CD8-positive, alpha-beta memory T cell (primary cell): Measurements from ENCODE around the gene COL19A1. TPM values are rescaled to one million over a fixed set of nuclear protein-coding genes. Genes with fewer than 3 reads are reported as not detected.

Experiments
- CTCF ChIA-PET: fragments of 350-600 bp; sonication (Branson Sonifier 250); formaldehyde crosslinking; loops from one replicate; lab custom pipeline; 2021; ENCODE audit warnings: antibody characterized with exemption; lab: Charles Lee
- POLR2A ChIA-PET: fragments of 350-600 bp; sonication (Branson Sonifier 250); formaldehyde crosslinking; loops from one replicate; lab custom pipeline; 2021; ENCODE audit warnings: antibody characterized with exemption; lab: Charles Lee
- DNase-seq, 5 donors: peaks; one replicate each; pipeline versions ENCODE4 v3.0.0 to v3.0.0-alpha.2; 2020 to 2022; ENCODE audit warnings: mixed read lengths in 1 of 5
- H3K27ac ChIP-seq: one replicate; pipeline ENCODE4 v1.7.0; 2013; ENCODE audit warnings: low read depth, mild to moderate bottlenecking, low read length, moderate library complexity
- H3K27me3 ChIP-seq: 2 replicates; pipeline ENCODE4 v1.7.0; 2013; ENCODE audit warnings: low read length, mild to moderate bottlenecking; ENCODE audit not compliant: insufficient read depth, poor library complexity, severe bottlenecking
- H3K36me3 ChIP-seq: 2 replicates; pipeline ENCODE4 v1.7.0; 2013; ENCODE audit warnings: mild to moderate bottlenecking, low read length, moderate library complexity; ENCODE audit not compliant: insufficient read depth
- H3K4me1 ChIP-seq: 2 replicates; pipeline ENCODE4 v1.7.0; 2013; ENCODE audit warnings: mild to moderate bottlenecking, low read length, moderate library complexity; ENCODE audit not compliant: insufficient read depth
- H3K4me3 ChIP-seq: 2 replicates; pipeline ENCODE4 v1.7.0; 2013; ENCODE audit warnings: mild to moderate bottlenecking, low read length
- H3K9me3 ChIP-seq: 2 replicates; pipeline ENCODE4 v1.7.0; 2013; ENCODE audit warnings: mild to moderate bottlenecking, low read length
- H3K27ac Mint-ChIP-seq, 8 donors: one replicate each; pipeline ENCODE4 v1.8.0; 2020 to 2021; ENCODE audit warnings: mixed read lengths in 8 of 8, mild to moderate bottlenecking in 6 of 8, inconsistent platforms in 3 of 8, moderate library complexity in 3 of 8
- H3K27me3 Mint-ChIP-seq, 2 donors: one replicate each; pipeline ENCODE4 v1.8.0; 2020 to 2021; ENCODE audit warnings: mixed read lengths in 2 of 2, mild to moderate bottlenecking in 1 of 2, moderate library complexity in 1 of 2
- H3K36me3 Mint-ChIP-seq, 3 donors: one replicate each; pipeline ENCODE4 v1.8.0; 2020 to 2021; ENCODE audit warnings: mixed read lengths in 3 of 3, inconsistent platforms in 1 of 3, mild to moderate bottlenecking in 1 of 3
- H3K4me1 Mint-ChIP-seq, 3 donors: one replicate each; pipeline ENCODE4 v1.8.0; 2020 to 2021; ENCODE audit warnings: mixed read lengths in 3 of 3, inconsistent platforms in 1 of 3, mild to moderate bottlenecking in 1 of 3
- H3K4me3 Mint-ChIP-seq, 7 donors: one replicate each; pipeline ENCODE4 v1.8.0; 2020 to 2021; ENCODE audit warnings: mixed read lengths in 7 of 7, mild to moderate bottlenecking in 6 of 7, moderate library complexity in 4 of 7, inconsistent platforms in 2 of 7
- H3K9me3 Mint-ChIP-seq, 5 donors: one replicate each; pipeline ENCODE4 v1.8.0; 2020 to 2022; ENCODE audit warnings: mixed read lengths in 5 of 5, mild to moderate bottlenecking in 3 of 5, moderate library complexity in 2 of 5, inconsistent platforms in 1 of 5
- polyA plus RNA-seq: library from polyadenylated mRNA; unstranded; fragments of 300-500 nt; fragmentation: Illumina TruSeq; gene quantifications from one replicate; pipeline ENCODE4 v1.2.3, GENCODE V29; 2021
- total RNA-seq, 2 experiments: library from RNA; stranded (reverse); gene quantifications; one replicate each; pipeline ENCODE4 v1.2.3, GENCODE V29; 2021

COL19A1 gene
- under 1 TPM; 0.07 to 0.33 TPM for total RNA-seq
- polyA plus RNA-seq: not detected

DNA sequence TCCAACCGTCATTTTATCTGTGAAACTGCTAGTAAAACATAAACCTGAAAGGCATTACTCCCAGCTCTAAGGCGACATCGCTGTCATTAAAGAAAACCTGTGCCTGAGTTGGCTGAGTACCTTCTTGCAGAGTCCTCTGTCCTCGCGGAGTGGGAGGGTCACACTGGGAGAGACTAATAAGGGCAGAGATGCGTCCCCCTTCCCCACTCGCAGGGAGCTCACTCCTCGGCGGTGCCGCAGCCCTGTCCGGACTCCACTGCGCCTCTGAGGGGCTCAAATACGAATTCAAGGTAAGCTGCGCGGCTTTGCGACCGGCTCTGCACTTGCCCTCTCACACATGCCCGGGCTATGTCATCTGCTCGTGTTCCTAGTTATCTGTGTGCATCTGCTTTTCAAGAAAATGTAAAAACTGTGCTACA, at the start of gene COL19A1:
COL19A1 (plus strand) TSS at position 206 of the 419 bp plus-strand sequence. CDS start 13,012 bp downstream, outside the sequence.
- CTCF ChIA-PET: interaction anchor here (1.4 to 2.7 kb wide), 5 partner anchors 11 to 137 kb away, joined by 3 to 15 read pairs (median 4); partner anchors contain the start of gene LMBRD1

DNA sequence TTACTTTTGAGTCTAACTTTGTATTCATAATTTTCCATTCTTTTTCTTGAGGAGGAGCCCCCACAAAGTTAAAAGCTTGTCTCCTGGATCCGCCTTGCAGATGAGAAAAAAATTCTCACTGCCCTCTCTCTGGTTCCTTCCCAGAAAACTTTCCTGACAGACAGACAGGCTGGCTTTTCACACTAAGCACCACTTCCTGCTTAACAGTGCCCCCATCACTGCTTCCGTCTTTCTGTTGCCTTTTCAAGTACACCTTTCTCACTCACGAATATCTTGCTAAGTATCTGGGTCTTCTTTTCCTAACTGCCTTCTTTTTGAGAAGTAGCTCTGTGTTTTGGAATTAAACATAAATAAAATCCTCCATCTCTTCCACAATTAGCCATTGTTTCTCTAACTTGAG, 49.8 kb upstream of the COL19A1 start:
- Histone ChIP-seq H3K27me3 (no peaks in the 10 kb centered on the region), H3K27ac (no peak overlapping the region), H3K9me3 (no peaks in the 10 kb centered on the region), H3K4me3 (peak overlapping the region; percentile 33), H3K4me1 (peaks cover 48% of the 10 kb centered on the region), H3K36me3 (no peaks in the 10 kb centered on the region)
- no peaks in the 10 kb centered on the region for H3K9me3 Mint-ChIP-seq
- peak overlapping the region; percentile 9 to 87 (median 86) for H3K4me3 Mint-ChIP-seq
- H3K27ac Mint-ChIP-seq: peak overlapping the region; percentile 73 to 97 (median 94)
- H3K36me3 Mint-ChIP-seq: peaks cover 0 to 8% (median 3%) of the 10 kb centered on the region in 3 donors
- H3K27me3 Mint-ChIP-seq: no peaks in the 10 kb centered on the region
- ChIA-PET POLR2A (interaction anchor here (2.2 kb wide), 1 partner anchor 20 kb away, joined by 8 read pairs; the partner anchor contains the start of gene LMBRD1), CTCF (interaction anchor here (1.2 to 2.1 kb wide), 3 partner anchors 16 to 20 kb away, joined by 4 to 17 read pairs (median 5); partner anchors contain the start of gene LMBRD1)
- peak in 3 of 5 donors; percentile 21 to 46 (median 44) for DNase-seq
- H3K4me1 Mint-ChIP-seq: peaks cover 43 to 55% (median 48%) of the 10 kb centered on the region in 3 donors

More for the DNA sequence above, at the start of gene COL19A1:
- Histone ChIP-seq H3K36me3 (no peaks in the 10 kb centered on the region), H3K27ac (no peak within 1 kb of the TSS), H3K9me3 (no peaks in the 10 kb centered on the region), H3K27me3 (peaks cover 10% of the 10 kb centered on the region), H3K4me1 (peaks cover 16% of the 10 kb centered on the region), H3K4me3 (peak within 1 kb of the TSS; percentile 58)
- H3K27ac Mint-ChIP-seq: peak within 1 kb of the TSS in 5 of 8 donors; percentile 10 to 82 (median 39)
- POLR2A ChIA-PET: interaction anchor here (1.0 to 1.8 kb wide), 2 partner anchors 30 to 70 kb away, joined by 3 to 5 read pairs; partner anchors contain the start of gene LMBRD1
- peak within 1 kb of the TSS; percentile 79 to 90 (median 83) for H3K4me3 Mint-ChIP-seq
- peaks cover 15 to 23% (median 23%) of the 10 kb centered on the region in 3 donors for H3K4me1 Mint-ChIP-seq
- peak in 3 of 5 donors; percentile 18 to 47 (median 28) for DNase-seq
- H3K27me3 Mint-ChIP-seq: peaks cover 13 to 54% of the 10 kb centered on the region in 2 donors
- no peaks in the 10 kb centered on the region for H3K36me3 Mint-ChIP-seq
- peaks cover 0 to 2% (median 0%) of the 10 kb centered on the region in 5 donors for H3K9me3 Mint-ChIP-seq

DNA sequence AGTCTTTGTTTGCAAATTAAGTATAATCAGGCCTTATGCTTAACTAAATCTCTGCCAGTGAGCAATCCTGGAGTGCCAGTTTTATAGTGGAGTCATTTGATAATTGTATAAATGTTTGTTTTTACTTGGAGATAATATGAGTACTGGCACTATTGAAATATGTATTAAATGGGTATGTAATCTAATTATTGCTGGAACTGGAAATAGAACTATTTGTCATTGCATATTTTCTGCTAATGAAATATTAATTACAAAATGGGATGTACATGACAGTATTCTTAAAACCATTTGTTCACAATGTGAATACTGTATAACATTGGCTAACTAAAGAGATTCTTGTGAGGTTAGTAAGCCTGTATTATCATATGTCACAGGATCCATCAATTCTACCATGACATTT, 49.0 kb upstream of the COL19A1 start:
- H3K36me3 ChIP-seq: no peaks in the 10 kb centered on the region
- H3K4me1 ChIP-seq: peaks cover 44% of the 10 kb centered on the region
- ChIA-PET POLR2A (no interaction called here), CTCF (interaction anchor here (1.2 to 1.6 kb wide), 2 partner anchors 17 to 18 kb away, joined by 4 to 5 read pairs; no protein-coding TSS in a partner anchor)
- DNase-seq: no peak
- Mint-ChIP-seq H3K27me3 (peaks cover 0 to 3% of the 10 kb centered on the region in 2 donors), H3K4me3 (no peak overlapping the region), H3K4me1 (peaks cover 43 to 49% (median 43%) of the 10 kb centered on the region in 3 donors), H3K36me3 (peaks cover 0 to 8% (median 3%) of the 10 kb centered on the region in 3 donors), H3K9me3 (no peaks in the 10 kb centered on the region), H3K27ac (peak overlapping the region in 2 of 8 donors; percentile 17 to 20)
- H3K27me3 ChIP-seq: no peaks in the 10 kb centered on the region
- H3K4me3 ChIP-seq: no peak overlapping the region
- no peaks in the 10 kb centered on the region for H3K9me3 ChIP-seq
- no peak overlapping the region for H3K27ac ChIP-seq

DNA sequence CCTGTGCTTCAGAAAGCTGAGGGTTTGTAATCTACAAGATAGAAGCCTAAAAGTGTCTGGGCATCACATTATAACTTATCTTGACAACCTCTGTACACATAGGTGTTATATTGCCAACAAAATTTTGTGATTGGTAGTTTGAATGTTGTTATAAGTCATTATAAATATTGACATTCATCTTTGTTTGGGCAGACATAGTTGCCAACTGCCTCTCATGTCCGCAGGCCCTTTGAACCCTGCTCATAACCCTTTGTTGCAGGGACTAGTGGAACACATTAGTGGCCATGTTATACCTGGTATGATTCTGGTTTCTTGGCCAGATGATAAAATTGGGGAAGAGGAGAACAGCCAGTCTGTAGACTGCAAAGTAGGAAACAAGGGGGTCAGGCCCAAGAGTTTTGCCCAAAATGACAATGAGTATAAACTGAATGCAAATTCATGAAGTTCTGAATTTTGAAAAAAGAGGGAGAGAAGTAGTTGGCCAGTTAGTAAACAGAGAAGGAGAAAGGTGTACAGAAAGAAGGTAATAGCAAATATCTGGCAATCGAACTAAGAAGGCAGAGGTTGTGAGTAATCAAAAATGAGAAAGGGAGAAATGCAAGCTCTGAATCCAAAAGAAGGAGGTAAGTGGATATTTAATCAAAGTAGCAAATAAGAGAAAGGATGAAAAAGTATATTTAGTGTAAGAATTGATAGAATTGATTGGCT, 48.0 kb upstream of the COL19A1 start:
- H3K27ac Mint-ChIP-seq: no peak overlapping the region
- DNase-seq: no peak
- peaks cover 33 to 39% (median 34%) of the 10 kb centered on the region in 3 donors for H3K4me1 Mint-ChIP-seq
- H3K36me3 Mint-ChIP-seq: peaks cover 0 to 8% (median 3%) of the 10 kb centered on the region in 3 donors
- H3K27me3 Mint-ChIP-seq: peaks cover 0 to 3% of the 10 kb centered on the region in 2 donors
- H3K9me3 Mint-ChIP-seq: no peaks in the 10 kb centered on the region
- H3K36me3 ChIP-seq: no peaks in the 10 kb centered on the region
- H3K4me3 ChIP-seq: no peak overlapping the region
- ChIA-PET POLR2A (no interaction called here), CTCF (interaction anchor here (2.3 kb wide), 1 partner anchor 21 kb away, joined by 9 read pairs; the partner anchor contains the start of gene LMBRD1)
- peaks cover 34% of the 10 kb centered on the region for H3K4me1 ChIP-seq
- no peaks in the 10 kb centered on the region for H3K27me3 ChIP-seq
- H3K27ac ChIP-seq: no peak overlapping the region
- no peak overlapping the region for H3K4me3 Mint-ChIP-seq
- H3K9me3 ChIP-seq: no peaks in the 10 kb centered on the region

DNA sequence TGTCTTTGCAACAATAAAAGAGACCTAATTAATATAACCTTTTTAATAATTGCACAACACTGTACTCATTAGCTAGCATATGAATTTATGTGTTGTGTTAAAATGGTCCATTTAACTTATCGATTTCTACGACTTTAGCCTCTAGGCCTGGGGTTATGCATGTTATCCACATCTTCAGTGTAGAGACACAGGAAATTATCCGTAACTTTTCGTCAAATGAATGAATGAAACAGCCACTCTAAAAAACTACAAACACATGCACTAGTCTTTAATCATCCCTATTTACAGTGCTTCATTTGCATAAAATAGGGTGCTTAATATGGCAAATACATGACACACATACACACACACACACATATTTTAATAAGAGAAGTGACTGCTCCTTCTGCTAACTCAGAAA, 47.2 kb upstream of the COL19A1 start:
- POLR2A ChIA-PET: interaction anchor here (0.6 kb wide), 1 partner anchor 21 kb away, joined by 3 read pairs; no protein-coding TSS in a partner anchor
- no peak overlapping the region for H3K4me3 ChIP-seq
- peaks cover 26 to 31% (median 27%) of the 10 kb centered on the region in 3 donors for H3K4me1 Mint-ChIP-seq
- H3K27me3 Mint-ChIP-seq: peaks cover 0 to 4% of the 10 kb centered on the region in 2 donors
- no peaks in the 10 kb centered on the region for H3K36me3 ChIP-seq
- no peak overlapping the region for H3K4me3 Mint-ChIP-seq
- CTCF ChIA-PET: interaction anchor here (2.3 kb wide), 1 partner anchor 22 kb away, joined by 9 read pairs; the partner anchor contains the start of gene LMBRD1
- H3K9me3 ChIP-seq: no peaks in the 10 kb centered on the region
- no peak for DNase-seq
- H3K27ac Mint-ChIP-seq: no peak overlapping the region
- H3K36me3 Mint-ChIP-seq: peaks cover 0 to 8% (median 3%) of the 10 kb centered on the region in 3 donors
- no peaks in the 10 kb centered on the region for H3K9me3 Mint-ChIP-seq
- no peaks in the 10 kb centered on the region for H3K27me3 ChIP-seq
- H3K4me1 ChIP-seq: peaks cover 27% of the 10 kb centered on the region
- H3K27ac ChIP-seq: no peak overlapping the region

DNA sequence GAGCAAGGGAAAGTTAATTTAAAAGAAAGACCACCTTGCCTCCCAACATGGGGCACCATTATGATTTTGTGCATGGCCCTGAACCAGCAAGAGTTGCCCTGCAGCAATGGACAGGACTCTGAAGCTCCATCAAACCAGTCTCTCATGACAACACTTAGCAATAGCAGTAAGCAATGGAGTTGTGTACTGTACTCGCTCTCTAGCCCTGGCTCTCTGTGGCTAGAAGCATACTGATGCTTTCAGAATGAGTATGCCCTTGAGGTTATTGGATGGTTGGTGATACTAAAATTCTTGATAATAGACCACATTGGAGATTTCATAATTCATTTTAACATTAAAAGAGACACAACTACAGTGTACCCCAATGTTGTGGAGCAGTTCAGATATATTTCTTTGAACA, 46.3 kb upstream of the COL19A1 start:
- ChIA-PET CTCF (interaction anchor here (2.3 kb wide), 1 partner anchor 23 kb away, joined by 9 read pairs; the partner anchor contains the start of gene LMBRD1), POLR2A (no interaction called here)
- Mint-ChIP-seq H3K27ac (no peak overlapping the region), H3K9me3 (no peaks in the 10 kb centered on the region), H3K4me1 (peaks cover 19 to 25% (median 21%) of the 10 kb centered on the region in 3 donors), H3K4me3 (no peak overlapping the region), H3K27me3 (peaks cover 0 to 7% of the 10 kb centered on the region in 2 donors), H3K36me3 (peaks cover 0 to 8% (median 3%) of the 10 kb centered on the region in 3 donors)
- Histone ChIP-seq H3K9me3 (no peaks in the 10 kb centered on the region), H3K4me1 (peaks cover 21% of the 10 kb centered on the region), H3K4me3 (no peak overlapping the region), H3K36me3 (no peaks in the 10 kb centered on the region), H3K27me3 (no peaks in the 10 kb centered on the region), H3K27ac (no peak overlapping the region)
- DNase-seq: no peak

DNA sequence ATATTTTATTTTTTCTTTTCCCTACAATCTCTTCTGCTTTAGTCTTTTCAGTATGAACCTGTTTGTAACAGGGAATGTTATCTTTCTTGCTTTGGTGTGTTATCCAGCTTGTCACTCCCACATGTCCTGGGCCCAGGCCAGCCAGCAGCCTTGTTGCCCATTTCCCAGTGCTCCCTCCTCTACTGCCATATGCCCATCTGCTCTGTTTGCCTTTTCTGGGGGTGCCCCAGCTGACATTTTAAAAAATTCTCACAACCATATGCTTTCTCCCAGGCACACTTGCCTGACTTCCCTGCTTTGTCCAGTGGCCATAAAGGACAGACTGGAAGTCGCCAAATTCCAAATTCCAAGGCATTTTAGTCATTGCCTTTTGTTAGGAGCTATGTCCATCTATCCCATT, 45.9 kb upstream of the COL19A1 start:
- Mint-ChIP-seq H3K27ac (no peak overlapping the region), H3K36me3 (peaks cover 0 to 8% (median 3%) of the 10 kb centered on the region in 3 donors), H3K4me3 (no peak overlapping the region), H3K27me3 (peaks cover 0 to 7% of the 10 kb centered on the region in 2 donors), H3K4me1 (peaks cover 15 to 20% (median 17%) of the 10 kb centered on the region in 3 donors), H3K9me3 (no peaks in the 10 kb centered on the region)
- Histone ChIP-seq H3K4me3 (no peak overlapping the region), H3K27ac (no peak overlapping the region), H3K9me3 (no peaks in the 10 kb centered on the region), H3K4me1 (peaks cover 17% of the 10 kb centered on the region), H3K36me3 (no peaks in the 10 kb centered on the region), H3K27me3 (no peaks in the 10 kb centered on the region)
- CTCF ChIA-PET: interaction anchor here (2.3 kb wide), 1 partner anchor 24 kb away, joined by 9 read pairs; the partner anchor contains the start of gene LMBRD1
- POLR2A ChIA-PET: no interaction called here
- DNase-seq: no peak
